ENCODE results near the gene MCF2L2.

DNA sequence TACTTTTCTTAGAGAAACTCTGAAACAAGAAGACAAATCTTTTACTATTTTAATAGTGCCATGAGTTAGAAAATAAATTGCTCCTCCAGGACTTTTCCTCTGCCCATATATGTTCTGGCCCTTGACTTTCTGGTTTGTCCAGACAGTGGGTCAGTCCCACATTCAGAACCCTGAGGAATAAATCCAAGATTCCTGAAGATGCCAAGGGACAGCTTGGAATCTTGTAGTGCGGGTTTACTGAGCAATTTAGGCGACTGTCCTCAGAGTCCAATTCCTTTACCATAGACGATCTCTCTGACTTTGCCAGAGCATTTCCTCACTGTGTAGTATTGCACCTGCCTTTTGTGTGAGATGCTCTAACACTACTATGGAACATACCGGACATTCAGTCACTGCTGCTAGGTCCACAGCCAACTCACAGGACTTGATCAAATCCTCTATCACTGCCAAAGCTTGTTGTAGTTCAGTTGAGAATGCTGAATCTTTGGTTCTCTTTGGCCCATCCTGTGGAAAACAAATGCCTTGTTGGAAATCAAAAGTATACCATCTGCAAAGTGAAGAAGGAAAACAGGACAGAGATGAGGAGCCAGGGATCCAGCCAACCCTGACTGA is 212.7 kb downstream of the MCF2L2 start:
- TF ChIP-seq ZNF140 (tag by site-specific recombination; IDR thresholded peaks at IDR 0.05) (no peak), ZNF311 (tag by site-specific recombination; IDR thresholded peaks at IDR 0.05; ENCODE audit: borderline replicate concordance) (no peak), ATF2 (tag by site-specific recombination; IDR thresholded peaks at IDR 0.05; ENCODE audit: low read depth) (no peak), CTCF (tag by site-specific recombination; IDR thresholded peaks at IDR 0.05) (no peak), HOXD13 (CRISPR knock-in tag; IDR thresholded peaks at IDR 0.05; ENCODE audit: borderline replicate concordance) (no peak), ZNF707 (tag by site-specific recombination; IDR thresholded peaks at IDR 0.05) (no peak)
